HepG2 (cell line): ENCODE results near the gene KMT2E. TPM values are rescaled to one million over a fixed set of nuclear protein-coding genes. Genes with fewer than 3 reads are reported as not detected.

Experiments used
- FOXP1 ChIP-seq, 2 experiments: fragments of 450-650 bp in 1 of 2; IDR thresholded peaks; 2 replicates each; pipeline ENCODE4 v1.6.1; 2017 to 2018; ENCODE audit warnings: antibody characterized with exemption in 1 of 2
- MAFG ChIP-seq: sonication (generic); formaldehyde crosslinking; IDR thresholded peaks from 2 replicates; pipeline ENCODE4 v1.5.1; 2020; ENCODE audit warnings: mild to moderate bottlenecking, missing genetic modification reagents
- REST ChIP-seq, 2 experiments: IDR thresholded peaks; 2 replicates each; pipeline ENCODE4 v1.6.1; 2011 to 2012; ENCODE audit warnings: low read length in 2 of 2, borderline replicate concordance in 1 of 2, low read depth in 1 of 2, mild to moderate bottlenecking in 1 of 2, moderate library complexity in 1 of 2
- ZHX2 ChIP-seq, 2 experiments: sonication (generic) in 1 of 2; formaldehyde crosslinking in 1 of 2; IDR thresholded peaks; 2 replicates each; pipeline versions ENCODE4 v1.6.1 to v1.9.0; 2014 to 2022; ENCODE audit warnings: antibody characterized with exemption in 1 of 2, borderline replicate concordance in 1 of 2, inconsistent platforms in 1 of 2, low read depth in 1 of 2, missing genetic modification reagents in 1 of 2
- ZNF512 ChIP-seq: sonication (generic); formaldehyde crosslinking; IDR thresholded peaks from 2 replicates; pipeline ENCODE4 v1.4.0; 2020; ENCODE audit warnings: mild to moderate bottlenecking, missing genetic modification reagents
- ZNF672 ChIP-seq: sonication (generic); formaldehyde crosslinking; IDR thresholded peaks from 2 replicates; pipeline ENCODE4 v1.8.1; 2022; ENCODE audit warnings: missing genetic modification reagents
- polyA plus RNA-seq, 8 experiments: library from polyadenylated mRNA; depleted of rRNA in 3 of 8; stranded (reverse) in 7 of 8; unstranded in 1 of 8; fragments of >200 nt; fragmentation: Illumina TruSeq in 4 of 8; extraction: Trizol in 4 of 8; gene quantifications; 2 replicates each; pipeline versions ENCODE4 v1.2.1 to v1.2.3, GENCODE V29; 2011 to 2016; ENCODE audit warnings: low read depth in 4 of 8, missing spikeins in 1 of 8, mixed read lengths in 1 of 8; ENCODE audit not compliant: insufficient read depth in 1 of 8
- total RNA-seq, 5 experiments: library from RNA; depleted of rRNA; stranded (reverse); fragments of >200 nt; fragmentation: Illumina TruSeq; extraction: Trizol; gene quantifications; 2 replicates each; pipeline ENCODE4 v1.2.3, GENCODE V29; 2016; ENCODE audit warnings: low read depth in 1 of 5

The KMT2E gene
- total and polyA plus RNA-seq, 2 of the 13 experiments (the other 11 are each of a cell fraction or from before 2014, with no cell fraction given) = 6.3 to 24.4 TPM

GRCh38 chr7:104967595-104967994, 46.4 kb upstream of the KMT2E start (continued):
- TF ChIP-seq ZHX2 (IDR thresholded peaks at IDR 0.05; ENCODE audit: low read depth) = no peak
- no peak for TF ChIP-seq ZHX2 (CRISPR knock-in tag; IDR thresholded peaks at IDR 0.05; ENCODE audit: borderline replicate concordance)
- no peak for TF ChIP-seq MAFG
- no peak for TF ChIP-seq FOXP1 (IDR thresholded peaks at IDR 0.05)
- no peak for TF ChIP-seq FOXP1 (CRISPR knock-in tag; IDR thresholded peaks at IDR 0.05)
- TF ChIP-seq REST (IDR thresholded peaks at IDR 0.05; ENCODE audit: borderline replicate concordance in 1 of 2, low read depth in 1 of 2, low read length in 2 of 2) = no peak
- TF ChIP-seq ZNF672 (CRISPR knock-in tag) = no peak
- no peak for TF ChIP-seq ZNF512 (CRISPR knock-in tag)
